BJ (cell line): ENCODE measurements around the gene MYL10. TPM values are rescaled to one million over a fixed set of nuclear protein-coding genes. Genes with fewer than 3 reads are reported as not detected.
"Not testable (repeated sequence)": the region's sequence is repeated elsewhere in the genome, so short reads cannot be mapped to it uniquely, and the experiment has no call there.

Experiments
- CTCF ChIA-PET: fragments of 350-600 bp; formaldehyde crosslinking; extraction: SDS; loops from one replicate; lab custom pipeline; 2021; ENCODE audit warnings: antibody characterized with exemption, inconsistent platforms; lab: Yijun Ruan, JAX
- POLR2A ChIA-PET: fragments of 300-600 bp; sonication (Branson Sonifier 250); formaldehyde crosslinking; extraction: SDS; loops from one replicate; lab custom pipeline; 2021; ENCODE audit warnings: antibody characterized with exemption; lab: Charles Lee
- DNase-seq: peaks from one replicate; pipeline ENCODE4 v3.0.0-alpha.2; 2011; ENCODE audit warnings: low read depth
- H3K27me3 ChIP-seq: 2 replicates; pipeline ENCODE4 v1.6.0; 2011; ENCODE audit warnings: low read length; ENCODE audit not compliant: control insufficient read depth, insufficient read depth
- H3K36me3 ChIP-seq: 2 replicates; pipeline ENCODE4 v1.5.1; 2011; ENCODE audit warnings: low read length; ENCODE audit not compliant: control insufficient read depth, insufficient read depth
- H3K4me3 ChIP-seq: 2 replicates; pipeline ENCODE4 v1.5.1; 2011; ENCODE audit warnings: low read depth, mild to moderate bottlenecking, control low read depth, low read length
- polyA plus RNA-seq: library from polyadenylated mRNA; depleted of rRNA; stranded (reverse); fragments of >200 nt; gene quantifications from 2 replicates; pipeline ENCODE4 v1.2.3, GENCODE V29; 2011
- TF ChIP-seq, protein P1 (sequence below): IDR thresholded peaks from 2 replicates; pipeline ENCODE4 v1.5.1; 2011; ENCODE audit warnings: low read depth, mild to moderate bottlenecking, control low read depth, inconsistent platforms, low read length, moderate library complexity; ENCODE audit not compliant: insufficient read depth

MYL10 gene
- polyA plus RNA-seq, 1 experiment = 0.07 TPM

DNA sequence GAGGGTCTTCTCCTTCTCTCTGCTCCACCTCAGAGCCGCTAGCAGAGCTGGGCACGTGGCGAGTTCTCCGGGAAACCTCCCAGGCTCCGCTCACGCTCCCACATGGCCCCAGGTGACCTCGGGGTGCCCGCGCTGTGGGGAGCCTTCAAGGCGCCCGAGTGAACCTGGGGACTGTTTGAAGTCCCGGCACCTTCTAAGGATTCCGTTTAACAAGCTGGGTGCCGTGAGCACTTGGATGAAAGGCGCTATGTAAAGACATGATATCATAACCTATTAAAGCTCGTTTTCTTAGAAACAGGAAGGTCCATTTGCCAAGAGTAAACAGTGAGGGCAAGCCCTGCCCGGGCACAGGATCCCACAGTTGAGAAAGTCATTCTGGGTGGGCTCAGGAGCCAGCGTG lies 15.8 kb upstream of the MYL10 start:
- ChIA-PET POLR2A (interaction anchor here (0.5 kb wide), 1 partner anchor 587 kb away, joined by 8 read pairs; no protein-coding TSS in a partner anchor), CTCF (no interaction called here)
- Histone ChIP-seq H3K36me3 (no peaks in the 10 kb centered on the region), H3K27me3 (no peaks in the 10 kb centered on the region), H3K4me3 (no peak overlapping the region)
- TF ChIP-seq, protein P1, sequence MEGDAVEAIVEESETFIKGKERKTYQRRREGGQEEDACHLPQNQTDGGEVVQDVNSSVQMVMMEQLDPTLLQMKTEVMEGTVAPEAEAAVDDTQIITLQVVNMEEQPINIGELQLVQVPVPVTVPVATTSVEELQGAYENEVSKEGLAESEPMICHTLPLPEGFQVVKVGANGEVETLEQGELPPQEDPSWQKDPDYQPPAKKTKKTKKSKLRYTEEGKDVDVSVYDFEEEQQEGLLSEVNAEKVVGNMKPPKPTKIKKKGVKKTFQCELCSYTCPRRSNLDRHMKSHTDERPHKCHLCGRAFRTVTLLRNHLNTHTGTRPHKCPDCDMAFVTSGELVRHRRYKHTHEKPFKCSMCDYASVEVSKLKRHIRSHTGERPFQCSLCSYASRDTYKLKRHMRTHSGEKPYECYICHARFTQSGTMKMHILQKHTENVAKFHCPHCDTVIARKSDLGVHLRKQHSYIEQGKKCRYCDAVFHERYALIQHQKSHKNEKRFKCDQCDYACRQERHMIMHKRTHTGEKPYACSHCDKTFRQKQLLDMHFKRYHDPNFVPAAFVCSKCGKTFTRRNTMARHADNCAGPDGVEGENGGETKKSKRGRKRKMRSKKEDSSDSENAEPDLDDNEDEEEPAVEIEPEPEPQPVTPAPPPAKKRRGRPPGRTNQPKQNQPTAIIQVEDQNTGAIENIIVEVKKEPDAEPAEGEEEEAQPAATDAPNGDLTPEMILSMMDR = no peak
- no peak for DNase-seq

GRCh38 chr7:101639127-101639526 lies 10.0 kb upstream of the MYL10 start:
- H3K27me3 ChIP-seq, H3K4me3 ChIP-seq, POLR2A ChIA-PET, H3K36me3 ChIP-seq, DNase-seq: not testable (repeated sequence)
- CTCF ChIA-PET = interaction anchor here (0.9 kb wide), 2 partner anchors 36 to 98 kb away, joined by 3 to 4 read pairs; no protein-coding TSS in a partner anchor

DNA sequence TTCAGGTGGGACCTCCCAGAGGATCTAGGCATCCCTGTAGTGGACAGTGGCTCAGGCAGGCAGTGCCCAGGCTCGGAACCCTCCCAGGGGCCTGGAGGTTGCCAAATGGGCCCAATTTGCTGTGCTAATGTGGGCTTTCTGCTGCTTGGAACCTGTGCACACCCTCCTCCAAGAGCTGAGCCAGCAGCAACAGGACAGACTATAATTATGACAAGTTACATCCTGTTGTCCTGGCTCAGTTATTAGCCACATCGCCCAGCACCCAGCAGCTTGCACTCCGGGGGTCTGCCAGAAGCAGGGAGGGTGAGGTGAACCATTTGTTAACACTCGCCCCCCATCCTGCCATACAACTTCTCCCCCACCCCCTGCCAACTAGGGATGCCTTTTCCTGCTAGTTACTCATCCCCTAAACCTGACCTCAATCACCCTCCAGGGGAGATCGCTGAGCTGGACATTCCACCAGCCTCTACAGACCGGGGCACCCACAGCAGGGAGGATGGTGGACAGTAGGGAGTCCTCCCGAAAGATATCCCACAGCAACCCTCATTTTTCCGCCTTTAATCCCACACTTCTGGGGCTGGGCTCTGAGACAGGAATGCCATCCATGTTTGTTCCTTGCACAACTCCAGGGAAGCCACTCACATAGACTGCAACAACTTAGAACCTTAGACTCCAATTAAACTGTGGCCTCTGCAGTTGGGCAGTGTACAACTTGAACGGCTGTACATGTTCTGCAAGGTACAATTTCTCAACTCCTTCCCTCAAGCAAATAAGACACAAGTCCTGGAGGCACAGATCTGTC lies 7.9 kb upstream of the MYL10 start:
- DNase-seq = no peak
- TF ChIP-seq, protein P1 = no peak
- Histone ChIP-seq H3K4me3 (no peak overlapping the region), H3K27me3 (no peaks in the 10 kb centered on the region), H3K36me3 (no peaks in the 10 kb centered on the region)
- POLR2A ChIA-PET = no interaction called here
- CTCF ChIA-PET = interaction anchor here (0.6 to 2.5 kb wide), 3 partner anchors 12 to 536 kb away, joined by 3 to 8 read pairs (median 3); no protein-coding TSS in a partner anchor

DNA sequence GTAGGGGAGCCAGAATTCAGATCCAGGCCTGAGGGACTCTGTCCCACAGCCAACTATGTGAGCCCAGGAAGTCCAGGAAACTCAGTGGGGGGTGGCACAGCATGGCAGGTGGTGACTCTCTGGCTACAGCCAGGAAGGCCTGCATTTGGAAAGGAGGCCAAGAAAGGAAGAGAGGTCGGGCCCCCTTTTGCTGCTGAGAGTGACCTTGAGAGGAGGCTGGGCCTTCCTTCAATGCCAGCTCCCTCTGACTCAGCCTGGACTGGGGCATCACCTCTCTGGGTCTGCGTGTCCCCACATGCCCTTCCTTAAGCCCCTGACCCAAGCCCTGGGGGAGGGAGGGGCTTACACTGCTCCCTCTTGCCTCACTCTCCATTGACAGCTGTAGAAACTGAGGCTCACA lies 6.4 kb upstream of the MYL10 start:
- Histone ChIP-seq H3K27me3 (no peaks in the 10 kb centered on the region), H3K36me3 (no peaks in the 10 kb centered on the region), H3K4me3 (no peak overlapping the region)
- TF ChIP-seq, protein P1 = no peak
- DNase-seq = no peak
- ChIA-PET CTCF (interaction anchor here (2.5 kb wide), 1 partner anchor 11 kb away, joined by 8 read pairs; no protein-coding TSS in a partner anchor), POLR2A (no interaction called here)

DNA sequence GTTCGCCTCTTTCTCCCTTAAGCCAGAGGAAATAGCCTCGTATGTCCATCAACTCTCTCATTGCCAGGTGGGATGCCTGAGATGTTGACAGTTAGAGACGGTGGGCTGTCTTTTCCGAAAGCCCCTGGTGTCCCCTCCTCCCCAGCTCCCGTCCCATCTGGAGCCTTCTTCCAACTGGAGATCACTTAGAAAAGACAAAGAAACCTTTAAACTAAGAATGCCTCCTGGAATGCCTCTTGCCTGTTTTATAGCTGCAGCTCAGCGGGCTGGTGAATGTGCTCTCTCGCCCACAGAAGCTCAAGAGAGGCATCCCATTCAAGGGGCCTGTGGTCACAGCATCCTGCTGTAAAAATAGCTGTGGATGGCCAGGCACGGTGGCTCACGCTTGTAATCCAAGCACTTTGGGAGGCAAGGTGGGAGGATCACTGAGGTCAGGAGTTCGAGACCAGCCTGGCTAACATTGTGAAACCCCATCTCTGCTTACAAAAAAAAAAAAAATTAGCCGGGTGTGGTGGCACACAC lies 5.2 kb upstream of the MYL10 start:
- Histone ChIP-seq H3K4me3 (no peak overlapping the region), H3K27me3 (no peaks in the 10 kb centered on the region), H3K36me3 (no peaks in the 10 kb centered on the region)
- CTCF ChIA-PET = no interaction called here
- DNase-seq = no peak
- POLR2A ChIA-PET = no interaction called here
- TF ChIP-seq, protein P1 = no peak
